DOHH2 (cell line): ENCODE data around the gene WNT2.

Experiments
- EZH2phosphoT487 ChIP-seq: fragments of 200-600 bp; sonication (generic); IDR thresholded peaks from 2 replicates; pipeline ENCODE4 v1.6.1; 2017; ENCODE audit warnings: borderline replicate concordance, mild to moderate bottlenecking, antibody characterized with exemption, low read length, moderate library complexity, mixed read lengths
- TF ChIP-seq, protein P1 (sequence below): fragments of 200-600 bp; sonication (generic); IDR thresholded peaks from one replicate; pipeline ENCODE4 v1.5.1; 2014; ENCODE audit warnings: antibody characterized with exemption, mild to moderate bottlenecking, low read depth, low read length; ENCODE audit not compliant: poor library complexity, severe bottlenecking

DNA sequence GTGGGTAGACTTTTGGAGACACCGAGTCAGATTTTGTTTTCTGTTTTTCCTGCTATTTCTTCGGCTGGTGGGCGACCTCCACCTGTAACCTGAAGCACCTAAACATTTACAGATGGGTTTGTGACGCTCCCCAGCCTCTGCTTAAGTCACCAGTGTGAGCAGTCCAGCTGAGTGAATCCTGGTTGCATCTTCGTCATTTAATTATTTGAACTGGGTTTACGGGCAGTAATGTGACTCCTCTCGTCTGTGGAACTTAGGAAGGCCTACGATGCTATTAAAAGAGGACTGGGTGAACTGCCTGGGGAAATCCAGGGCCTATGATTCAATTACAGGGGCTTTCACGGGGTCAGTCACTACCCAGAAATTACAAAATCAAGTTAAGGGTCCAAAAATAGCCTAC lies 52.5 kb downstream of the WNT2 start:
- TF ChIP-seq, protein P1, sequence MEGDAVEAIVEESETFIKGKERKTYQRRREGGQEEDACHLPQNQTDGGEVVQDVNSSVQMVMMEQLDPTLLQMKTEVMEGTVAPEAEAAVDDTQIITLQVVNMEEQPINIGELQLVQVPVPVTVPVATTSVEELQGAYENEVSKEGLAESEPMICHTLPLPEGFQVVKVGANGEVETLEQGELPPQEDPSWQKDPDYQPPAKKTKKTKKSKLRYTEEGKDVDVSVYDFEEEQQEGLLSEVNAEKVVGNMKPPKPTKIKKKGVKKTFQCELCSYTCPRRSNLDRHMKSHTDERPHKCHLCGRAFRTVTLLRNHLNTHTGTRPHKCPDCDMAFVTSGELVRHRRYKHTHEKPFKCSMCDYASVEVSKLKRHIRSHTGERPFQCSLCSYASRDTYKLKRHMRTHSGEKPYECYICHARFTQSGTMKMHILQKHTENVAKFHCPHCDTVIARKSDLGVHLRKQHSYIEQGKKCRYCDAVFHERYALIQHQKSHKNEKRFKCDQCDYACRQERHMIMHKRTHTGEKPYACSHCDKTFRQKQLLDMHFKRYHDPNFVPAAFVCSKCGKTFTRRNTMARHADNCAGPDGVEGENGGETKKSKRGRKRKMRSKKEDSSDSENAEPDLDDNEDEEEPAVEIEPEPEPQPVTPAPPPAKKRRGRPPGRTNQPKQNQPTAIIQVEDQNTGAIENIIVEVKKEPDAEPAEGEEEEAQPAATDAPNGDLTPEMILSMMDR = no peak
- TF ChIP-seq EZH2phosphoT487 = no peak
